IMR-90 (cell line): Measurements from ENCODE around the gene EHF.

Experiments used
- CTCF ChIP-seq: conservative IDR thresholded peaks from 2 replicates; pipeline ENCODE4 v1.5.1; 2012; ENCODE audit warnings: mild to moderate bottlenecking, low read depth, low read length, improper control_type of control experiment
- ELK1 ChIP-seq: fragments of 150-350 bp; IDR thresholded peaks from 2 replicates; pipeline ENCODE4 v1.6.1; 2016; ENCODE audit warnings: low read depth, mild to moderate bottlenecking, low read length, moderate library complexity, borderline replicate concordance
- MAFK ChIP-seq: IDR thresholded peaks from 2 replicates; pipeline ENCODE4 v1.6.1; 2012; ENCODE audit warnings: low read depth, low read length, improper control_type of control experiment
- POLR2A ChIP-seq: IDR thresholded peaks from 2 replicates; pipeline ENCODE4 v1.6.1; 2012; ENCODE audit warnings: mild to moderate bottlenecking, low read depth, low read length
- RAD21 ChIP-seq: IDR thresholded peaks from 2 replicates; pipeline ENCODE4 v1.6.1; 2012; ENCODE audit warnings: low read length, improper control_type of control experiment

- TF ChIP-seq CTCF (no peak), MAFK (no peak), RAD21 (no peak), POLR2A (no peak), ELK1 (no peak)
These were observed 15.2 kb downstream of the EHF start for GRCh38 chr11:34636127-34636526.
